Erythroblast (primary cell): Measurements from ENCODE around the gene TIPARP.

Source experiments
- GATA1 ChIP-seq: IDR thresholded peaks from 2 replicates; pipeline ENCODE4 v1.6.1; 2011; ENCODE audit warnings: low read depth, mild to moderate bottlenecking, control low read depth, low read length, moderate library complexity
- POLR2A ChIP-seq: IDR thresholded peaks from 2 replicates; pipeline ENCODE4 v1.6.1; 2011; ENCODE audit warnings: mild to moderate bottlenecking, low read length

DNA sequence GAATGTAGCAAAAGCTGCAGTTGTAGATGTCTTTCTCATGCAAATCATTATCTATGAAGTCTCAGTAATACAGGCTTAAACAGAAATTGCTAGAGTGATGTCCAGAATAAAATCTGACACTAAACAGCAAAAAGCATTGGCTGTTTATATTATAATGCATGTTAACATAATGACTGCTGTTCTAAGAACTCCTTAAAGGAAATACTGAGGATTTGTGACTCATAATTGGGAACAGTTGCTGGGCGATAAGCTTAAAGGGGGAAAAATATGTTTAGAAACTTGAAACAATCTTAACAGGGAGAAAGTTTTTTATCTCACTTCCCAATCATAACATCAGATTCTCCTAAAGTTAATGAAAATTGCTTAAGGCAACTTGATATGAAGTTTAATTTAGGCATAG is 17.5 kb downstream of the TIPARP start:
- TF ChIP-seq POLR2A (no peak), GATA1 (no peak)
